Endothelial cell of umbilical vein (primary cell): Measurements from ENCODE around the gene ARMH3. TPM values are rescaled to one million over a fixed set of nuclear protein-coding genes. Genes with fewer than 3 reads are reported as not detected.

Experiments
- BruUV-seq: library from RNA; stranded (reverse); fragments of 400-500 nt; replicated peaks from 2 replicates; lab custom pipeline; 2021; lab: Mats Ljungman, UMichigan
- CTCF ChIA-PET: fragments of 300-600, 350-600 bp; sonication (Branson Sonifier 250); formaldehyde crosslinking; loops from one replicate; lab custom pipeline; 2021; ENCODE audit warnings: antibody characterized with exemption, inconsistent platforms; lab: Charles Lee
- POLR2A ChIA-PET: fragments of 300-600, 350-600 bp; sonication (Branson Sonifier 250); formaldehyde crosslinking; loops from one replicate; lab custom pipeline; 2021; ENCODE audit warnings: antibody characterized with exemption, inconsistent platforms; lab: Charles Lee
- DNase-seq: peaks from one replicate; pipeline ENCODE4 v3.0.0-alpha.2; 2011; ENCODE audit warnings: low read depth, low spot score
- FAIRE-seq: peaks from 2 replicates; lab custom pipeline; 2011; peaks lifted over from hg19 to GRCh38; lab: Jason Lieb, UNC
- H2AFZ ChIP-seq: 2 replicates; pipeline ENCODE4 v1.6.0; 2012; ENCODE audit warnings: low read depth, low read length, control low read depth, inconsistent platforms
- H3K27ac ChIP-seq: 2 replicates; pipeline ENCODE4 v1.5.1; 2011; ENCODE audit warnings: low read depth, mild to moderate bottlenecking, control low read depth, low read length, moderate library complexity; ENCODE audit not compliant: insufficient read depth
- H3K27me3 ChIP-seq, 2 experiments: 2 replicates each; pipeline versions ENCODE4 v1.6.0 to v1.6.1; 2011; ENCODE audit warnings: low read length in 2 of 2, mixed read lengths in 1 of 2; ENCODE audit not compliant: control insufficient read depth in 2 of 2, insufficient read depth in 2 of 2
- H3K36me3 ChIP-seq, 2 experiments: 2 replicates in 1 of 2; 3 replicates in 1 of 2; pipeline ENCODE4 v1.5.1; 2011; ENCODE audit warnings: low read length in 2 of 2, mild to moderate bottlenecking in 1 of 2, moderate library complexity in 1 of 2; ENCODE audit not compliant: control insufficient read depth in 2 of 2, insufficient read depth in 2 of 2; ENCODE audit errors: extremely low read depth in 1 of 2
- H3K4me1 ChIP-seq: 3 replicates; pipeline ENCODE4 v1.5.1; 2011; ENCODE audit warnings: mild to moderate bottlenecking, low read length; ENCODE audit not compliant: control insufficient read depth, insufficient read depth; ENCODE audit errors: extremely low read depth
- H3K4me2 ChIP-seq: 2 replicates; pipeline ENCODE4 v1.6.1; 2011; ENCODE audit warnings: low read length, control low read depth, mixed read lengths; ENCODE audit not compliant: insufficient read depth
- H3K4me3 ChIP-seq, 3 experiments: fragments of 200-600 bp in 1 of 3; sonication (generic), shearing (Covaris generic) in 1 of 3; replicated peaks in 1 of 3; 2 replicates each; pipeline ENCODE4 v1.5.1; 2011 to 2016; ENCODE audit warnings: control low read depth in 3 of 3, low read length in 3 of 3, mild to moderate bottlenecking in 2 of 3, inconsistent platforms in 1 of 3, low read depth in 1 of 3, moderate library complexity in 1 of 3; ENCODE audit not compliant: insufficient read depth in 1 of 3
- H3K79me2 ChIP-seq: 2 replicates; pipeline ENCODE4 v1.6.0; 2012; ENCODE audit warnings: low read length, inconsistent platforms; ENCODE audit not compliant: control insufficient read depth, insufficient read depth
- H3K9ac ChIP-seq: replicated peaks from 2 replicates; pipeline ENCODE3; 2011; ENCODE audit warnings: low read length, control low read depth; ENCODE audit not compliant: insufficient read depth; ENCODE audit errors: extremely low read depth
- H3K9me1 ChIP-seq: replicated peaks from 3 replicates; pipeline ENCODE4 v1.6.0; 2011; ENCODE audit warnings: mild to moderate bottlenecking, low read length; ENCODE audit not compliant: control insufficient read depth, insufficient read depth; ENCODE audit errors: extremely low read depth
- H3K9me3 ChIP-seq: replicated peaks from 2 replicates; pipeline ENCODE4 v1.5.1; 2012; ENCODE audit warnings: low read length, inconsistent platforms; ENCODE audit not compliant: control insufficient read depth, insufficient read depth
- H4K20me1 ChIP-seq: replicated peaks from 2 replicates; pipeline ENCODE3; 2011; ENCODE audit warnings: mild to moderate bottlenecking, low read length; ENCODE audit not compliant: control insufficient read depth, insufficient read depth; ENCODE audit errors: extremely low read depth
- EZH2 ChIP-seq: IDR thresholded peaks from 2 replicates; pipeline ENCODE4 v1.6.1; 2012; ENCODE audit warnings: borderline replicate concordance, low read depth, mild to moderate bottlenecking, moderate library complexity, low read length, inconsistent platforms; ENCODE audit not compliant: severe bottlenecking
- FOS ChIP-seq: IDR thresholded peaks from 2 replicates; pipeline ENCODE4 v1.6.1; 2011; ENCODE audit warnings: mild to moderate bottlenecking, low read length, moderate library complexity, borderline replicate concordance; ENCODE audit not compliant: insufficient read depth
- GATA2 ChIP-seq: IDR thresholded peaks from 2 replicates; pipeline ENCODE4 v1.7.0; 2011; ENCODE audit warnings: low read depth, mild to moderate bottlenecking, moderate library complexity, mixed read lengths, low read length; ENCODE audit not compliant: insufficient read length, insufficient read depth
- MYC ChIP-seq: IDR thresholded peaks from one replicate; pipeline ENCODE4 v1.6.1; 2011; ENCODE audit warnings: mild to moderate bottlenecking, low read depth, low read length
- POLR2A ChIP-seq: IDR thresholded peaks from 2 replicates; pipeline ENCODE4 v1.6.1; 2012; ENCODE audit warnings: low read depth, mild to moderate bottlenecking, control low read depth, low read length
- POLR2AphosphoS5 ChIP-seq: IDR thresholded peaks from 2 replicates; pipeline ENCODE4 v1.6.1; 2012; ENCODE audit warnings: low read depth, mild to moderate bottlenecking, control low read depth, low read length, moderate library complexity; ENCODE audit not compliant: insufficient read depth
- dilution Hi-C: fragments of 300-500 bp; cut with MboI; formaldehyde crosslinking; loops from one replicate; pipeline ENCODE4 v1.15.0; 2019; ENCODE audit warnings: low sequenced_read_pairs; ENCODE audit not compliant: extremely low pct_ligation_motif_present
- intact Hi-C: fragments of 100-400 bp; cut with micrococcal nuclease; formaldehyde crosslinking; loops from one replicate; pipeline ENCODE4 v1.10.0; 2022
- polyA plus RNA-seq, 4 experiments: library from polyadenylated mRNA; depleted of rRNA in 3 of 4; stranded (reverse) in 3 of 4; unstranded in 1 of 4; fragments of >200 nt; gene quantifications; 2 replicates each; pipeline versions ENCODE4 v1.2.1 to v1.2.3, GENCODE V29; 2011 to 2012; ENCODE audit warnings: missing spikeins in 1 of 4
- total RNA-seq: library from RNA; stranded (reverse); gene quantifications from 2 replicates; pipeline ENCODE4 v1.2.3, GENCODE V29; 2021
- TF ChIP-seq, protein P1 (sequence below): IDR thresholded peaks from 2 replicates; pipeline ENCODE4 v1.6.1; 2011; ENCODE audit not compliant: insufficient read depth, insufficient read length
- TF ChIP-seq, protein P2 (sequence below), 2 donors: IDR thresholded peaks; 1 replicate in 1 of 2; 2 replicates in 1 of 2; pipeline ENCODE4 v1.5.1; 2011; ENCODE audit warnings: low read length in 2 of 2, mild to moderate bottlenecking in 2 of 2, moderate library complexity in 2 of 2, control low read depth in 1 of 2, inconsistent platforms in 1 of 2, low read depth in 1 of 2; ENCODE audit not compliant: insufficient read depth in 1 of 2; ENCODE audit errors: extremely low read depth in 1 of 2

Gene ARMH3
- total and polyA plus RNA-seq, 2 donors (not counting 3 experiments of a cell fraction or from before 2014, with no cell fraction given) = 13.1 to 17.6 TPM

DNA sequence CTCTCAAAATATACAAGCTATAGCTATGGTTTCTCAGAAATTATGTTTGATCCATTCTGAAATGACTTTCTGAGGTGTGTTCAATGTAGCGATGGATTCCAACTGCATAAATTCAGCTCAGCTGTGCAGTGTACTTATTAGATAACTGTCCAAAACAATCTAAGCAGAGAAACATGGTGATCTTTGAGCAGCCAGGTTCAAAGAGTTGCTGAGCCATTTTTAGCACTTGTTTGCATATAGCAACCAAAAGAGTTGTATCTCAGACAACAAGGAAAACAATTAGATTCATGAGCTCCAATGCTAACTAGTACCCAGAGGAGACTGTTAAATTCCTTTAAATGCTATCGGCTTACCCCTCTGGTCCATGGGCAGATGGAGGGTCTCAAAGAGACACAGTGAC, 196.4 kb downstream of the ARMH3 start:
- TF ChIP-seq POLR2AphosphoS5 (no peak), POLR2A (no peak), FOS (no peak)
- dilution Hi-C loops (no loop called here), intact Hi-C loops (no loop called here)
- FAIRE-seq (no peak), DNase-seq (no peak)
- peaks cover 12% of the 10 kb centered on the region for H3K4me1 ChIP-seq
- H3K36me3 ChIP-seq = no peaks in the 10 kb centered on the region
- H3K4me2 ChIP-seq = no peak overlapping the region
- no peaks in the 10 kb centered on the region for H3K79me2 ChIP-seq
- ChIA-PET POLR2A (no interaction called here), CTCF (interaction anchor here (0.7 to 5.9 kb wide), 9 partner anchors 10 to 213 kb away, joined by 3 to 43 read pairs (median 6); partner anchors contain the start of gene KCNIP2)
- H4K20me1 ChIP-seq = no peaks in the 10 kb centered on the region
- no peaks in the 10 kb centered on the region for H3K9me1 ChIP-seq
- H3K9me3 ChIP-seq = no peaks in the 10 kb centered on the region
- H3K27ac ChIP-seq = no peak overlapping the region
- no peaks in the 10 kb centered on the region for H3K27me3 ChIP-seq
- no TSS peak for BruUV-seq
- H3K4me3 ChIP-seq = no peak overlapping the region
- no peak overlapping the region for H3K9ac ChIP-seq
- no peak overlapping the region for H2AFZ ChIP-seq

DNA sequence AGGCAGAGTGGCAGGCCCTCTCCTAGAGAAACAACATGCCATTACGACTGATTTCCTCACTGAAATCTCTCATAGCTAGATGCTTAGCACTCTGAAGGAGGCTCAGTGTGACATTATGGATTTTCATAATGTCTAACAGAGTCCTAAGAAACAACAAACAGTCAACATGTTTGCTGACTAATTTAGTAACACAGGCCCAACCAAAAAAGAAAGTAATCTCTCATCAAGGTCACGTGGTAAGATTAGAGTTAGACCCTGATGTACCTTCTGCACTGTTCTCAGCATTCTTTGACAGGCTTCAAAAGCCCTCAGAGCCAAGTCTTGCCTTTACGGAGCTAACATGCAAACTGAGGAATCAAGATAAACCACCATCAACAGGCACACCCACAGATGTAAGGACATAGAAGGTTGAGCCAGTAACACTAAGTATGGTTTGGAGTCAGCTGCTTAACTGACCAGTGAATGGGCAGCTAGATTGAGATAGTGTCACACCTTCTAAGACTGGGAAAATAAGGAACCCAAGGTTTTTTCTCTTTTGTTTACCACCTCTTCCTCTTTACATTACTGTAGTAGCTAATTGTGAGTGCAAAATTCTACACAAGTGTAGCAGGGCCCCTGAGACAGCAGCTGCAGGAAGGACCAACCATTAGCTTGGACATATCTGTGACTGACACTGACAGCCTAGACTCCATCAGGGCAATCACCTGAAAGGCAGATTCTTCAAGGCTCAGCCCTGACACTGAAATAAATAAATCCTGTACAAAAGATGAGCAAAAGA, 197.1 kb downstream of the ARMH3 start:
- dilution Hi-C loops = no loop called here
- ChIA-PET CTCF (interaction anchor here (0.7 to 5.9 kb wide), 11 partner anchors 10 to 213 kb away, joined by 3 to 43 read pairs (median 5); partner anchors contain the start of gene KCNIP2), POLR2A (no interaction called here)
- H3K9ac ChIP-seq = no peak overlapping the region
- no peak overlapping the region for H3K27ac ChIP-seq
- no peak for FAIRE-seq
- no peak overlapping the region for H2AFZ ChIP-seq
- intact Hi-C loops = no loop called here
- H3K4me1 ChIP-seq = peaks cover 12% of the 10 kb centered on the region
- no peak overlapping the region for H3K4me3 ChIP-seq
- no peaks in the 10 kb centered on the region for H4K20me1 ChIP-seq
- H3K27me3 ChIP-seq = no peaks in the 10 kb centered on the region
- H3K9me3 ChIP-seq = no peaks in the 10 kb centered on the region
- H3K36me3 ChIP-seq = no peaks in the 10 kb centered on the region
- BruUV-seq = no TSS peak
- no peaks in the 10 kb centered on the region for H3K79me2 ChIP-seq
- no peaks in the 10 kb centered on the region for H3K9me1 ChIP-seq
- H3K4me2 ChIP-seq = no peak overlapping the region
- no peak for DNase-seq
- no peak for TF ChIP-seq MYC
- TF ChIP-seq POLR2AphosphoS5 = no peak
- TF ChIP-seq, protein P1, sequence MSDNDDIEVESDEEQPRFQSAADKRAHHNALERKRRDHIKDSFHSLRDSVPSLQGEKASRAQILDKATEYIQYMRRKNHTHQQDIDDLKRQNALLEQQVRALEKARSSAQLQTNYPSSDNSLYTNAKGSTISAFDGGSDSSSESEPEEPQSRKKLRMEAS = no peak
- TF ChIP-seq GATA2 = no peak
- TF ChIP-seq EZH2 = no peak
- TF ChIP-seq, protein P2, sequence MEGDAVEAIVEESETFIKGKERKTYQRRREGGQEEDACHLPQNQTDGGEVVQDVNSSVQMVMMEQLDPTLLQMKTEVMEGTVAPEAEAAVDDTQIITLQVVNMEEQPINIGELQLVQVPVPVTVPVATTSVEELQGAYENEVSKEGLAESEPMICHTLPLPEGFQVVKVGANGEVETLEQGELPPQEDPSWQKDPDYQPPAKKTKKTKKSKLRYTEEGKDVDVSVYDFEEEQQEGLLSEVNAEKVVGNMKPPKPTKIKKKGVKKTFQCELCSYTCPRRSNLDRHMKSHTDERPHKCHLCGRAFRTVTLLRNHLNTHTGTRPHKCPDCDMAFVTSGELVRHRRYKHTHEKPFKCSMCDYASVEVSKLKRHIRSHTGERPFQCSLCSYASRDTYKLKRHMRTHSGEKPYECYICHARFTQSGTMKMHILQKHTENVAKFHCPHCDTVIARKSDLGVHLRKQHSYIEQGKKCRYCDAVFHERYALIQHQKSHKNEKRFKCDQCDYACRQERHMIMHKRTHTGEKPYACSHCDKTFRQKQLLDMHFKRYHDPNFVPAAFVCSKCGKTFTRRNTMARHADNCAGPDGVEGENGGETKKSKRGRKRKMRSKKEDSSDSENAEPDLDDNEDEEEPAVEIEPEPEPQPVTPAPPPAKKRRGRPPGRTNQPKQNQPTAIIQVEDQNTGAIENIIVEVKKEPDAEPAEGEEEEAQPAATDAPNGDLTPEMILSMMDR (IDR thresholded peaks at IDR 0.05; ENCODE audit: extremely low read depth in 1 of 2, insufficient read depth in 1 of 2, low read depth in 1 of 2, low read length in 2 of 2) = no peak
- TF ChIP-seq FOS = no peak
- no peak for TF ChIP-seq POLR2A
